Measurements from ENCODE around the gene NYAP1.
"Not testable (repeated sequence)": the region's sequence is repeated elsewhere in the genome, so short reads cannot be mapped to it uniquely, and the experiment has no call there.

The NYAP1 gene

DNA sequence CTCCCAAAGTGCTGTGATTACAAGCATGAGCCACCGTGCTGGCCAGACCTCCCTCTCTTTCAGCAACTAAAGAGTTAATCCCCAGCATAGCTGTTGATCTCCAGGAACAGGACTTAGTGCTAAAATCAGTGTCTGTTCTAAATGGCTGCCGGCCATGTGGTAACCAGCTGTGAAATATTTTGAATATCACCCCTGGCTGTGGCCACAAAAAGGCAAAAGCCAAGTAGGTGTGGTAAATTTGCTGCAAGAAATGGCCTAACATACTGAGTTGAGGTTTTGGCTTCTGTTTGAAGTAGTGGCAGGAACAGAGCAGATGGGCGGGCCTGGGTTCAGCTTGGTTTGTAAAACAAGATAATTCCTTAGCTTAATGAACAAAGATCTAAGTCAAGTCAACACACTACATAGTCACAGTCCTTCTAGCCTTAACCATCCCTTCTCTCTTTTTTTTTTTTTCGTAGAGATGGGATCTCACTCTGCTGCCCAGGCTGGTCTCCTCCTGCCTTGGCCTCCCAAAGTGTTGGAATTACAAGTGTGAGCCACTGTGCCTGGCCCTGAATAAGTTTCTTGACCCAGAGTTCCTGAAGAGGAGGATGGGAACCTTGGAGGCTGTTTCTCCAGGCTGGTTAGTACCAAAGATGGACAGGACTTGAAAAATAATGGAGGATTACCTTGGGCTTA lies 32.5 kb downstream of the NYAP1 start:
- DNase-seq: no peak

DNA sequence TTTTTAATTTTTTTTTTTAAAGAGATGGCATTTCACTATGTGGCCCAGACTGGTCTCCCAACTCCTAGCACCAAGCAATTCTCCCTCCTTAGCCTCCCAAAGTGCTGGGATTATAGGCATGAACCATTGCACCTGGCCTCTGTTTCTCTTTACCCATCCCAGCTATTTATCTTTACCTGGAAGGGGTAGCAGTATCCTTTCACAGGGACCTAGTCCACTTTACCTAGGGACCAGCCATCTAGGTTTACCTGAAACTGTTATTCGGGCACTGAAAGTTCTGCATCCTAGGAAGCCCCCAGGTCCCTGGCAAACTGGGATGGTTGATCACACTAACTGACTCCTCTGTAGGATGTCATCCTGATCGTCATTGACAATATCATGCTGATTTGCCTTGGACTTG lies 33.6 kb downstream of the NYAP1 start:
- DNase-seq: no peak

DNA sequence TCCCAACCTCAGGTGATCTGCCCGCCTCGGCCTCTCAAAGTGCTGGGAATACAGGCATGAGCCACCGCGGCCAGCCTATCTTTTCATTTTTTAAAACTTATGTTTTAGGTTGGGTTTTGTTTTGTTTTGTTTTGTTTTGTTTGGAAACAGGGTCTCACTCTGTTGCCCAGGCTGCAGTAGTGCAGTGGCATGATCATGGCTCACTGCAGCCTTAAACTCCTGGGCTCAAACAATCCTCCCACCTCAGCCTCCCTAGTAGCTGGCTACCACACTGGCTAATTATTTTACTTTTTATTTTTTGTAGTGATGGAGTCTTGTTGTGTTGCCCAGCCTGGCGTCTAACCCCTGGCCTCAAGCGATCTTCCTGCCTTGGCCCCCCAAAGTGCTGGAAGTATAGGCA lies 35.9 kb downstream of the NYAP1 start:
- no peak for DNase-seq

DNA sequence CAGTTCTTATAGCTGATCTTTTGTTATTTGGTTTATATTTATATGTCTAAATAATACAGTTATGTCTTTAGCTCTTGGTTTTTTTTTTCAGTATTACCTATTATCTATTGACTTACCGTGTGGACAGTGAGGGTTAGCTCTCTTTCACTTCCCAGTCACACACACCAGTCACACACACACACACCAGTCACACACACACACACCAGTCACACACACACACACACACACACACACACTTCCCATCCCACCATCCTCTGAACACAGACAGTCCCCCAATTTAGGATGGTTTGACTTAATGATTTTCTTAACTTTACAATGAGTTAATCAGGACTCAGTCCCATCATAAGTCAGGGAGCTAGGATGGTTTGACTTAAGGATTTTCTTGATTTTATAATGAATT lies 36.4 kb downstream of the NYAP1 start:
- DNase-seq: no peak

GRCh38 chr7:100521076-100521475 lies 37.3 kb downstream of the NYAP1 start:
- DNase-seq: no peak

DNA sequence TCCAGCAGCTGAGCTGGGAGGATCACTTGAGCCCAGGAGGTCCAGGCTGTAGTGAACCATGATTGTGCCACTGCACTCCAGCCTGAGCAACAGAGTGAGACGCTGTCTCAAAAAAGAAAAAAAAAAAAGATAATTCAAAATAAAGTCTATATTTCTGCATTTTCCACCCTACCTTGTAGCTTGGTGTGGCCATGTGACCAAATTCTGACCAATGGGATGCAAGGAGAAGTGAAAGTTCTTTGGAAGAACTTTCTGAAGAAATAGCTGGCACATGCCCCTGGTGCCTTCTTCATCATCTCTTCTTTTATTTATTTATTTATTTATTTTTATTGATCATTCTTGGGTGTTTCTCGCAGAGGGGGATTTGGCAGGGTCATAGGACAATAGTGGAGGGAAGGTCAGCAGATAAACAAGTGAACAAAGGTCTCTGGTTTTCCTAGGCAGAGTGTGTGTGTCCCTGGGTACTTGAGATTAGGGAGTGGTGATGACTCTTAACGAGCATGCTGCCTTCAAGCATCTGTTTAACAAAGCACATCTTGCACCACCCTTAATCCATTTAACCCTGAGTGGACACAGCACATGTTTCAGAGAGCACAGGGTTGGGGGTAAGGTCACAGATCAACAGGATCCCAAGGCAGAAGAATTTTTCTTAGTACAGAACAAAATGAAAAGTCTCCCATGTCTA lies 38.3 kb downstream of the NYAP1 start:
- DNase-seq: not testable (repeated sequence)

GRCh38 chr7:100523192-100523591 lies 39.5 kb downstream of the NYAP1 start:
- DNase-seq: not testable (repeated sequence)

GRCh38 chr7:100528108-100528866 lies 44.6 kb downstream of the NYAP1 start:
- DNase-seq: not testable (repeated sequence)

DNA sequence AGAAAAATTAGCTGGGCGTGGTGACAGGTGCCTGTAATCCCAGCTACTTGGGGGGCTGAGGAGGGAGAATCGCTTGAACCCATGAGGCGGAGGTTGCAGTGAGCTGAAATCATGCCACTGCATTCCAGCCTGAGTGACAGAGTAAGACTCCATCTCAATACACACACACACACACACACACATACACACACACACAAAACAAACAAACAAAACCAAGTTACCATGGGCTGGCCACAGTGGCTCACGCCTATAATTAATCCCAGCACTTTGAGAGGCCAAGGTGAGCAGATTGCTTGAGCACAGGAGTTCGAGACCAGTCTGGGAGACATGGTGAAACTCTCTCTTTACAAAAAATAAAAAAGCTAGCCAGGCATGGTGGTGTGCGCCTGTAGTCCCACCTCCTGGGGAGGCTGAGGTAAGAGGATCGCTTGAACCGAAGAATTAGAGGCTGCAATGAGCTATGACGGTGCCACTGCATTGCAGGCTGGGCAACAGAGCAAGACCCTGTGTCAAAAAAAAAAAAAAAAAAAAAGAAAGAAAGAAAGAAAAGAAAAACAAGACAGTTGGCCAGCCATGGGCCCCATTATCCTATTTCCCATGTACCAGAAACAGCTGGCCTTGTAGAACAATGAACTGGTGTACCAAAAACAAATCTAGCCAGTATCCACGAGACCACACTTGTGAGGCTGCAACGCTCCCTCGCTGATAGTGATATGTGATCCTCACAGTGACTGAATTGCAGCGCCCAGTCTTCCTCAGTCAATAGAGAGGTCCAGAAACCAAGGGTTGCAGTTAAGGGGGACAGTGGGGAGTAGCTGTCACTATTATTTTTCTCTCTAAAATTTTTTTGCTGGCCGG lies 48.7 kb downstream of the NYAP1 start:
- DNase-seq: no peak

DNA sequence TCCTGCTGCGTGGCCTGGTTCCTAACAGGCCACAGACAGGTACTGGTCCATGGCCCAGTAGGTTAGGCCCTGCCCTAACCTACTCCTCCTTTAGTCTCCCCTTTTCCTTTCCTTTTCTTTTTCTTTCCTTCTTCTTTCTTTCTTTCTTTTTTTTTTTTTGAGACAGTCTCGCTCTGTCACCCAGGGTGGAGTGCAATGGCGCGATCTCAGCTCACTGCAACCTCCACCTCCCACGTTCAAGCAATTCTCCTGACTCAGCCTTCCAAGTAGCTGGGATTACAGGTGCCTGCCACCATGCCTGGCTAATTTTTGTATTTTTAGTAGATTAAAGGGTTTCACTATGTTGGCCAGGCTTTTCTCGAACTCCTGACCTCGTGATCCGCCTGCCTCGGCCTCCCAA lies 52.3 kb downstream of the NYAP1 start:
- DNase-seq: not testable (repeated sequence)

GRCh38 chr7:100536695-100537094 lies 53.0 kb downstream of the NYAP1 start:
- DNase-seq: not testable (repeated sequence)

DNA sequence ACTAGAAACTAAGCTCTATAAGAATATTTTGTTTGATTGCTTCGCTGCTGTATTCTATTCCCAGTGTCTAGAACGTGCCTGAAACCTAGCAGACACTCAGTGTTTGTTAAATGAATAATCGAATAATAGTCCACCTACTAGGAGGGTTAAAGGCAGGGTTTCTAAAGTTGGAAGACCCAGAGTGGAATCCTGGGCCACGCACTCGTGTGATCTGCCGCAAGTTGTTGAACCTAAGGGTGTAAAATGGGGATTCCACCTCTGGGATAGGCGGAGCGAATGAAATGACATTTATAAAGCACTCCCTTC lies 54.6 kb downstream of the NYAP1 start:
- no peak for DNase-seq

DNA sequence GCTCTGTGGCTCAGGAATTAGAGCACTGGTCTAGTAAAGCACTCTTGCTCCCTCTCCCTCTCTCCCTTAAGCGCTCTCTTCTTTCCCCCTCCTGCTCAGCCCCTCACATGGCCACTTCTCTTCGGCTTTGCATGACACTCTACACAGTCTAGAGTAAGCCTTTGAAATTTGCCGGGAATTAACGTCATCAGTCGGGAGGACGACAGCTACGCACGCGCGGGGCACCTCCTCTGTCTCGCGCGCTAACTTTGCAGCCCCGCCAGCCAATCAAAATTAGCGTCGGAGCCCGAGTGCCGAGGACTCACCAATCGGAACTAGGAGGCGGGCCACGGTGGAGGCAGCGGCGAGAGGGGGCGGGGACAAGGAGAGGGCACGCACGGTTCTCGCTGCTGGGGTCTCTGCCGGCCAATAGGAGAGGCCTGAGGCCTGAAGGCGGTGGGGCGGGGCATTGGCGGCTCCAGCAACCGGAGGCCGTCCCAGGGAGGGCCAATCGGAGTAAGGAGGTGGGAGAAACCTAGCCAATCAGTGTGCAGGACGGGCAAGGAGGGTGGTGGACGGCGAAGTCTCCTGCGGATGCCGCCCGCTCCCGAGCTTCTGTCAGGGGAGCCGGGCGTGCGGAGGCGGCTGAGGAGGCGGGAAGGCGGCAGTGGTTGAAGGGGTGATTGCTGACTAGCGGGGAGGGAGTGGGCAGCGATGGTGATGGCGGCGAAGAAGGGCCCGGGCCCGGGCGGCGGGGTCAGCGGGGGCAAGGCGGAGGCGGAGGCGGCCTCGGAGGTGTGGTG lies 55.1 kb downstream of the NYAP1 start, which contains the start of gene AGFG2:
AGFG2 (plus strand) TSS at position 550 of the 782 bp plus-strand sequence; CDS start at position 694, 144 bp downstream.
- peak; percentile 98 for DNase-seq

DNA sequence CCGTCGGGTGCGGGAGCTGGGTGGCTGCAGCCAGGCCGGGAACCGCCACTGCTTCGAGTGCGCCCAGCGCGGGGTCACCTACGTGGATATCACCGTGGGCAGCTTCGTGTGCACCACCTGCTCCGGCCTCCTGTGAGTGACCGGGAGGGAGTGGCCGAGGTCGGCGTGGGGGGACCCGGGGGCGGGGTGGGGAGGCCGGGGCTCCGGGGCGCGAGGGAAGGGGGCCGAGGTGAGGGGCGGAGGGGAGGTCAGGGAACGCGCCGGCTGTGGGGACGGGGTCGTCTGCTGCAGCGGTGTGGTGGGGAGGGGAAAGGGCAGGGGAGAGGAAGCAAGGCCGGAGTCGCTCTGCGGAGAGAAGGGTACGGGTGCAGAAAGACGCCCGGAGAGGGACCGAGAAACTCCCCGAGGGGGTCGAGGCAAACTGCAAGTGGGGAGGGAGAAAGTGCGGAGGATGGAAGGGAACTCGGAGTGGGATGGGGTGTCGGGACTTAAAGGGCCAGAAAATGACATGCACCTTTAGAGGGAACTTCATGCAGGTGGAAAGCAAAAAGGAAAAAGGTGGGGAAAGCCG lies 55.8 kb downstream of the NYAP1 start:
- no peak for DNase-seq

- no peak for DNase-seq
Observed at GRCh38 chr7:100540073-100540723, 56.5 kb downstream of the NYAP1 start.

GRCh38 chr7:100541309-100541708 lies 57.6 kb downstream of the NYAP1 start:
- DNase-seq: not testable (repeated sequence)

- DNase-seq: no peak
Observed at GRCh38 chr7:100543586-100543985, 59.9 kb downstream of the NYAP1 start.

- DNase-seq: no peak
Observed at GRCh38 chr7:100544386-100544785, 60.7 kb downstream of the NYAP1 start.
